ENCODE data around the gene PSD4. TPM values are rescaled to one million over a fixed set of nuclear protein-coding genes. Genes with fewer than 3 reads are reported as not detected.

PSD4 gene
- total and polyA plus RNA-seq, 10 of the 15 experiments (the other 5 are each of a cell fraction or from before 2014, with no cell fraction given): 0.68 to 114 (median 35.1) TPM

DNA sequence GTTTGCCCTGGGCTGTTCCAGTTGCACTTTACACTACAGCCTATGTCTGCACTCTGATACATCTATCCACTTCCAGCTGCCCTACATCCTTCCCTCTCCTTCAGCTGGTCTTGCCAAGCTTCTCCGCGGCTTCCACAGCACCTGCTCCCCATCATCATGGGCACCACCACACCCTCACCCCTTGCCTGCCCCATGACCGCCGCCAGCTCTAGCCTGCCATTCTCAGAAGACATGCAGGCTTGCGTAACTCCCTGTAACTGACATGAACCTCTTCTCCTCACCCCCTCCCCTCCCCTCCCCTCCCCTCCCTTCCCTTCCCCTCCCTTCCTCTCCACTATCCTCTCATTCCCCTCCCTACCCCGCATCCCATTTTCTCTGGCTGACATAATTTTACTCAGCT lies 59.0 kb downstream of the PSD4 start:
- in situ Hi-C loops (cut with MboI): no loop called here
- intact Hi-C loops (cut with micrococcal nuclease; ENCODE audit: unreplicated experiment): no loop called here
- H3K9me3 ChIP-seq (replicated peaks; ENCODE audit: control insufficient read depth, insufficient read depth, low read length): no peaks in the 10 kb centered on the region
- H3K27ac ChIP-seq (ENCODE audit: control insufficient read depth, insufficient read depth): no peak overlapping the region
- no peaks in the 10 kb centered on the region for H4K20me1 ChIP-seq (ENCODE audit: control insufficient read depth, insufficient read depth)
- no peaks in the 10 kb centered on the region; a peak in 2 of 4 replicates for H3K27me3 ChIP-seq (replicated peaks in 1 of 2; ENCODE audit: control insufficient read depth in 2 of 2, insufficient read depth in 2 of 2, low read length in 1 of 2)
- no peak overlapping the region for H2AFZ ChIP-seq (ENCODE audit: control insufficient read depth, low read depth, low read length)
- POLR2A ChIA-PET: no interaction called here
- H3K4me1 ChIP-seq (ENCODE audit: control insufficient read depth, insufficient read depth, low read length): peaks cover 2% of the 10 kb centered on the region; the same call in 1 of the 2 replicates
- SMC1A ChIA-PET (ENCODE audit: uncharacterized antibody, unreplicated experiment): interaction anchor here (0.9 kb wide), 1 partner anchor 16 kb away, joined by 3 read pairs; no protein-coding TSS in a partner anchor
- H3K79me2 ChIP-seq (ENCODE audit: control insufficient read depth, insufficient read depth, low read length): peaks cover 15% of the 10 kb centered on the region
- ATAC-seq: no peak
- H3K36me3 ChIP-seq (ENCODE audit: control insufficient read depth in 2 of 2, insufficient read depth in 2 of 2, low read length in 1 of 2): no peaks in the 10 kb centered on the region
- no peak overlapping the region for H3K9ac ChIP-seq (ENCODE audit: control insufficient read depth, insufficient read depth, low read length)
- 59% methylated on average over 5 of the region's 6 CpGs for WGBS (ENCODE audit: insufficient coverage, insufficient replicate concordance, low lambda C conversion rate, missing lambda C conversion rate)
- BruUV-seq (replicated peaks): no TSS peak
- TF ChIP-seq, protein P1, sequence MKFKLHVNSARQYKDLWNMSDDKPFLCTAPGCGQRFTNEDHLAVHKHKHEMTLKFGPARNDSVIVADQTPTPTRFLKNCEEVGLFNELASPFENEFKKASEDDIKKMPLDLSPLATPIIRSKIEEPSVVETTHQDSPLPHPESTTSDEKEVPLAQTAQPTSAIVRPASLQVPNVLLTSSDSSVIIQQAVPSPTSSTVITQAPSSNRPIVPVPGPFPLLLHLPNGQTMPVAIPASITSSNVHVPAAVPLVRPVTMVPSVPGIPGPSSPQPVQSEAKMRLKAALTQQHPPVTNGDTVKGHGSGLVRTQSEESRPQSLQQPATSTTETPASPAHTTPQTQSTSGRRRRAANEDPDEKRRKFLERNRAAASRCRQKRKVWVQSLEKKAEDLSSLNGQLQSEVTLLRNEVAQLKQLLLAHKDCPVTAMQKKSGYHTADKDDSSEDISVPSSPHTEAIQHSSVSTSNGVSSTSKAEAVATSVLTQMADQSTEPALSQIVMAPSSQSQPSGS (IDR thresholded peaks at IDR 0.05; ENCODE audit: low read length): no peak
- TF ChIP-seq EGR1 (IDR thresholded peaks at IDR 0.05; ENCODE audit: borderline replicate concordance in 1 of 2, low read depth in 2 of 2, low read length in 2 of 2) (no peak), ZZZ3 (IDR thresholded peaks at IDR 0.05; ENCODE audit: control insufficient read depth, insufficient read length, low read depth) (no peak), SREBF2 (IDR thresholded peaks at IDR 0.05; ENCODE audit: low read length) (no peak), SMC3 (IDR thresholded peaks at IDR 0.05; ENCODE audit: borderline replicate concordance, low read length) (no peak)
- H3K4me2 ChIP-seq (ENCODE audit: control insufficient read depth, insufficient read depth): no peak overlapping the region
- DNase-seq (ENCODE audit: low read depth, low spot score): no peak
- FAIRE-seq: no peak
- RAD21 ChIA-PET (ENCODE audit: unreplicated experiment): no interaction called here
- CTCF ChIA-PET: interaction anchor here (0.7 kb wide), 1 partner anchor 29 kb away, joined by 3 read pairs; no protein-coding TSS in a partner anchor
- H3K4me3 ChIP-seq: no peak overlapping the region

Measured in GM12878 (cell line).